22Rv1 (cell line): Measurements from ENCODE around the gene SEC14L3.

ENCODE experiments used
- CTCF ChIP-seq: fragments of 450-650 bp; IDR thresholded peaks from 2 replicates; pipeline ENCODE4 v1.5.1; 2017; ENCODE audit warnings: mild to moderate bottlenecking
- ZFX ChIP-seq: fragments of 450-650 bp; IDR thresholded peaks from 2 replicates; pipeline ENCODE4 v1.6.1; 2017; ENCODE audit warnings: antibody characterized with exemption, borderline replicate concordance

DNA sequence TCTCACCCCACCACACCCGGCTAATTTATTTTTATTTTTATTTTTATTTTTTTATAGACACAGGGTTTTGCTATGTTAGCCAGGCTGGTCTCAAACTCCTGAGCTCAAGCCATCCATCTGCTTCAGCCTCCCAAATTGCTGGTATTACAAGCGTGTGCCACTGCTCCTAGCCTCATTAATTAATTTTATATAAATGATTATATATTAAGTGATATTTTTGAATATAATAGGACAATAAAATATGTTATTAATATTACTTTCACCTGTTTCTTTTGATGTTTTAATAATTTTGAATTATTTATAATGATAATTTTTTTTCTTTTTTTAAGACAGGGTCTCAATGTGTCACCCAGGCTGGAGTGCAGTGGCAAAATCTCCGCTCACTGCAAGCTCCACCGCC lies 35.9 kb upstream of the SEC14L3 start:
- TF ChIP-seq CTCF (no peak), ZFX (no peak)
